GM19099 (cell line): ENCODE measurements around the gene NOTUM.
A peak's percentile ranks its signal among the peaks of the same experiment; 100 is the strongest.

Source experiments
- POLR2A ChIP-seq: IDR thresholded peaks from 3 replicates; pipeline ENCODE4 v1.6.1; 2011; ENCODE audit warnings: low read depth; ENCODE audit not compliant: insufficient read length; ENCODE audit errors: extremely low read depth

The NOTUM gene

DNA sequence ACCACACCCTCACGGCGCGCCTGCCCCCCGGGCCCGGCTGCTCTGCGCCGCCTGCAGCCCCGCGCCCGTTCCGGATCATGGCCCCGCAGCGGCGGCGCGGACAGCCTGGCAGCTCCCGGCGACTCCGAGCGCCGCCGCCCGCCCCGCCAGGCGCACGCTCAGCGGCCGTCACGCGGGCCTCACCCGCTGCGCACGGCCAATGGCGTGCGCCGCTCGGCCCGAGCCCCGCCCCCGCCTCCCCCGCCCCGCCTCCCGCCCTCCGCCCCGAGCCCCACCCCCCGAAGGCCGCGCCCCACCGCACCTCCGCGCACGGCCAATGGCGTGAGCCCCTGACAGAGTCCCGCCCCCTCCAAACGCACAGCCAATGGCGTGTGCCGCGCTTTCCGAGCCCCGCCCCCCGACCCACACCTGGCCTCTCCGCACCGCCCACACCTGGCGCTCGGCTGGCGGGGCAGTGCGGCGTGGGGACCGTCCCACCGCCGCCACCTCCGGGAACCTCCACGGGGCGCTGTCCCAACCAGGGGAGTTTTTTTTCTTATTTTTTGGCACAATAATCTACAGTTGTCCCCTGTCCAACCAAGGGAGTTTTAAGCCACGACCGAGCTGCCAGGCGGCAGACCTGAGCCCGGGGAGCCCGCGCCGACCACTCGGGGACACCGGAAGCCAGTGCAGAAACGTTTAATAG, 49.6 kb downstream of the NOTUM start, which contains the start of gene PCYT2:
Gene PCYT2 (minus strand): TSS at position 123 of the 685 bp plus-strand sequence. CDS start 44 bp downstream, at position 79.
- TF ChIP-seq POLR2A: peak; percentile 54

DNA sequence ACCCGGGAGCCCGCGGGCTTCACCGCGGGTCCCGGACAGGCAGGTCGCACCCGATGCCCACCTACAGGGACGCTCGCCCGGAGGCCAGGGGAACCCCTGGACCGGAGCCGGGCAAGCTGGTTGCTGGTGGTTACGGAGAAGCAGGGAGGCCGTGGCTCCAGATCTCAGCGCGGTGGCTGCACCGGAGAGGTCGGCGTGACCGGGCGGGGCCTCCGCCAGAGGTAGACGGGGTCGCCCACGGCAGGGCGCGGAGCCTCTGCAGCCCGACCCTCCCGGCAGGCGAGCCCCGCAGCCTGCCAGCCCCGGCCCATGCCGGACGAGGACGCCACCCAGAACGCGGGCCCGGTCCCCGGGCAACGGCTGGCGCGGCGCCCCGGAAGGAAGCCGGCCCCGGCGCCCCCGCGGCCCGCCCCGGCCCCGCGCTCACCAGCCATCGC, 50.1 kb downstream of the NOTUM start:
- TF ChIP-seq POLR2A: no peak

DNA sequence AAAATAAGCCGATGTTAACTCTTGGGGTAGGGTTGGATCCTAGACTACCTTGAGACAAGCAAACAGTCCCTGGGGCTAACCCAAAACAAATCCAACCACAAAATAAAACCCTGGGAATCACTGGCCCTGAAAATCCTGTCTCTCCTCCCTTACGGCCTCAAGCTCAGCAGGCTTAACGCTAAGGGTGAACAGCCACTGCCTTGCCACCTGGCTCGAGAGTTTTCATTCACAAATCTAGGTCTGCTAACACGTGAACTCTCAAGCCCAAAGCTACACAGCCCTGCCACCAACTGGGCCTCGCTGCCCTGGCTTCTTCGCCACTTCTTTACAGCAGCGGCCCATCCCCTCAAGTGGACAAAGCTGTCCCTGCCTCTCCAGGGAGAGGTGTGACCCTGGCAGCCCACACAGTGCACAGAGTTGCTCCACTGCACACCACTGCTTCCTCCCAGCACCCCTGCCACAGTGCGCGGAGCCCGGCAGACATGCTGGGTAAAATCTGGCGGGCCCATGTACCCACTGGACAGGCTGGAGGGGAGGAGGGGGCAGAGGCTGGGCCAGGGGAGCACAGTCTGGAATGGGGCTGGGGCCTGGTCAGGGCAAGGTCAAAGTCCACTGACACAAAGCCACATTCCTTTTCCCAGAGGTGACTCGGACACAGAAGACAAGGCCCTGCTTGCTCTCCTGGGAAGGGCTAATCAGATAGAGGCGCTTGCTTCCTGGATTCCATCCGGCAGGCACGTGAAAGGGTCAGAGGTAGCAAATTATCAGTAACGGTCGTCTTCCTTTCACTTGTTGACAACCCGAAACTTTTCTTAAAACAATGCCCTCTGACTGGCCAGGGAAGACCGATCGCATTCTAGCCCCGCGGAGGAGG, 50.8 kb downstream of the NOTUM start:
- no peak for TF ChIP-seq POLR2A

DNA sequence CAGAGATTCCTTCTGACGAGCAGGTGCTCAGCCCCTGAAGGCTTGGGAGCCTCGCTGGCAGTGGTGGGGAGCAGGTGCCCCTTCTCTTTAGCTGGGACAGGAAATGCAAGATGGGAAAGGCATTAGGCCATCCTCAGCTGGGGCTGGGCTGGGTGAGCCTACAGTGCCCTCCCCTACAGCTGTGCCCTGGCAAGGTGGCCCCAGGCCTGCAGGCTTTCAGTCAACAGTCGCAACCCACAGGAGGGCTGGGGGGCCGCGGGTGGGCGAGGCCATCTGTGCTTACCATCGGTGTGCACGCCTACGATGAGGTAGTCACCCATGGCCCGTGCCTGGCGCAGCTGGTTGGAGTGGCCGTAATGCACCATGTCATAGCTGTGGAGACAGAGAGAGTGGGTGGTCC, 51.8 kb downstream of the NOTUM start:
- TF ChIP-seq POLR2A: no peak

DNA sequence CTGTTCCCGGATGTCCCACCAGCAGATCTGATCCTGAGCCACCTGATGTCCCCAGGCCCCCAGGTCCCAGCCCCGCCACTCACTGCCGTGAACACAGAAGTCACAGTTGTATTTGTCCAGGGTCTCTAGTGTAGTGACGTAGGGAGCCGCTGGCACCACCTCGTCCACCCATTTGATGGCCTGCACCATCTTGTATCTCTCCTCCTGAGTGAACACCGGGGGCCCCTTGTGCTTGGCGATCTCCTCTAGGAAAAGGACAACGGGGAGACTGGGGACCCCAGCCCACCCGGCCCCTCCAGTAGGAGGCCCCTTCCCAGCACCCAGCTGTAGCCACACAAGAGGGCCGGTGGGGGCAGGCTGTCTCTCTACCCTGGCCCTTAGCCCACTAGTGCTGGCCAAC, 52.2 kb downstream of the NOTUM start:
- TF ChIP-seq POLR2A: no peak

DNA sequence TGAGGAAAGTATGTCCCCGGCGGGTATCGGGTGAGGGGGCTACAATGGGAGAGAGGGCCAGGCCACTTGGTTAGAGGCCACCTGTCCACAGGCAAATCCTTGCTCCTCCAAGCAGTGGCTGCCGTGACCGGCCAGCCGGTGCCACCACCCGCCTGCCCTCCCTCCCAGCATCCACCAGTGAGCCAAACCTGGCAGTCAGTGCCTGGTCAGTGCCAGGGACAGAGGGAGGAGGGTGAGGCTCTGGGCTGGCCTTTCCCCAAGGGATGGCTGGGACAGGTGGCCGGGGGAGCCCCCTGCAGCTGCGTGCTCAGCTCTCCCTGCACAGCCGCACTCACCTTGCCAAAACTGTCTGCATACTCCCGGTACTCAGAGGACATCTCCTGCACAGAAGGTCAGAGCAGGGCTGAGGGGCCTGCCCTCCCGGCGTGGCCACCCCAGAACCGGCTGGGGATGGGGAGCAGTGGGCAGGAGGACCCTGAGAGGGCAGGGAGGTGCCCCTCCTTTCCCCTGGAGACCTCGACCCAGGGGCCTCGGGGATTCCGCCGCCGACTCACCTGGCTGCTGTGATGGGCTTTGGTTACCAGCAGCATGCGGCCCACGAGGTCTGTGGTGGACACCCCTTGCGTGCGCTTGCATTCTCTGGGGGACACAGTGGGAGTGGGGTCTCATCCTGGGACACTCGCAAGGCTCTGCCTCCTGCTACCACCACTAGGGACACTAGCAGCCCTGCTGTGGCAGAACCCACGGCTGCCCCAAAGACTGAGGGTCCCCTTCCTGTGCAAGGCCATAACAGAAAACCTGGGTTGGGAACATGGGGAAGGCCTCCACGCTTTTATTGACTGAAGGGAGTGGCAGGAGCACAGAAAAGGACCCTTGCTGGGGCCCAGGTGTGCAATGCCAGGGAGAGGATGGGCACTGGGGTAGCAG, 53.5 kb downstream of the NOTUM start:
- TF ChIP-seq POLR2A: no peak

DNA sequence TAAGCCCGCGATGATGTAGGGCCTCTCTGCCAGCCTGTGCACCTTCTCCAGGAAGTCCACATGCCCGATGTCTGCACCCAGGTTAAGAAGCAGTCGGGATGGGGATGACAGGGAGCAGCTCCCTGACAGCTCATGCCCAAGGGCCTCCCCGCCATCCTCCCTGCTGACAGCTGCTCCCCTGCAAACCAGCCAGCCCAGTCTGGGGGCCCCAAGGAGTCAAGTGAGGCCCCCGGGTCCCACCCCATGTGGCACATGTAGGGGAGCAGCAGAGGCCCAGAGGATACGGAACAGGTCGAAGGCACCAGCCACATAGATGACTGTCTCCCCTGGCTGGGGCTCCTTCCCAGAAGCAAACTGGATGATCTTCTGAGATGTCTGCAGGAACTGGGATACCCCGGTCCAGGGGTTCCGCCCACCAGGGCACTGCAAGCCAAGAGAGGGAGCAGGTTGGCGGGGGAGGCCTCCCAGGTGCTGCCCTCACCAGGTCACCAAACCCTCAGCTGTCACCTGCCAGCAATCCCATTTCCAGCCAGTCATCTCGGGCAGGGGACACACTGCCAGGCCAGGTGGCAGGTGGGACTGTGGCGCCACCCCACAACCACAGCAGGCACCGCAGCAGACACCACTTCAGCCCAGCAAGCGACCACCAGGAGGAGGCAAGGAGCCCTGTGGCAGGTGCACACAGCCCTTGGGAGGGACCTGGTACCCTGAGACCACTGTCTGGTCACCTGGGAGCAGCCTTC, 54.3 kb downstream of the NOTUM start:
- no peak for TF ChIP-seq POLR2A

DNA sequence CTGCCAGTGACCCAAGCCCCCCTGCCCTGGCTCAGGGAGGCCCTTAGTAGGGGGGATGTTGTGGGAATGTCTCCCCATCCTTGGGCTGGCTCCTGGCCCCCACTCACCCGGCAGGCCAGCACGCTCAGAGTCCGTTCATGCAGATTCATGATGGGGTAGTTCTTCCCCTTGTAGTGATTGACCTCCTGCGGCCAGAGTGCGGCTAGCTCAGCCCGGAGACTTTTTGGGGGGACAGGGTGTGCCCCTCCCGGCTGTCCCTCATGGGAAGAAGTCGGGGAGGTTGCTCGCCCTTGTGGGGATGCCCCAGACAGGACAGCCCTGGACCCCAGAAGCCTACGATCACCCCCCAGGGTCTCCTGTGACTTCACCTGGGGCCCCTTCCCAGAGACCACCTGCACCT, 55.0 kb downstream of the NOTUM start:
- no peak for TF ChIP-seq POLR2A

DNA sequence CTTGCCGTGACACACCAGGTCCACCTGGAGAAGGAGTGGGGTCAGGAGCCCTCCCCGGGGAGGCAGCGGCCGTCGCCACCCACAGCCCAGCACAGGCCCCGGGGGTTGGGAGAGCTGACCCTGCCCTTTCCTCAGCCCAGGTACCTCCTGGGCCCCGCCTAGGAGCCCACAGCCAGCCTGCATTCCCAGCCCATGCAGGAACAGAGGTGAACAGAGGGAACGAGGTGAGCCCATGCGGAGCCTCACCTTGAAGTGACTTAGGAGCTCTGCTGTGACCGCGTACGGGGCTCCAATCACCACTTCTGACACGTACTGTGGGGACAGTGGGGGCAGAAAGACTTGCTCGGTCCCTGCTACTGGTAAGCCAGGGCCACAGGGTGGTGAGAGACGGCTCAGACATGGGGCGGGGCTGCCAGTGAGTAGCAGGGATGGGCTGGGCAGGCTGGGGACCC, 55.5 kb downstream of the NOTUM start:
- TF ChIP-seq POLR2A: no peak

DNA sequence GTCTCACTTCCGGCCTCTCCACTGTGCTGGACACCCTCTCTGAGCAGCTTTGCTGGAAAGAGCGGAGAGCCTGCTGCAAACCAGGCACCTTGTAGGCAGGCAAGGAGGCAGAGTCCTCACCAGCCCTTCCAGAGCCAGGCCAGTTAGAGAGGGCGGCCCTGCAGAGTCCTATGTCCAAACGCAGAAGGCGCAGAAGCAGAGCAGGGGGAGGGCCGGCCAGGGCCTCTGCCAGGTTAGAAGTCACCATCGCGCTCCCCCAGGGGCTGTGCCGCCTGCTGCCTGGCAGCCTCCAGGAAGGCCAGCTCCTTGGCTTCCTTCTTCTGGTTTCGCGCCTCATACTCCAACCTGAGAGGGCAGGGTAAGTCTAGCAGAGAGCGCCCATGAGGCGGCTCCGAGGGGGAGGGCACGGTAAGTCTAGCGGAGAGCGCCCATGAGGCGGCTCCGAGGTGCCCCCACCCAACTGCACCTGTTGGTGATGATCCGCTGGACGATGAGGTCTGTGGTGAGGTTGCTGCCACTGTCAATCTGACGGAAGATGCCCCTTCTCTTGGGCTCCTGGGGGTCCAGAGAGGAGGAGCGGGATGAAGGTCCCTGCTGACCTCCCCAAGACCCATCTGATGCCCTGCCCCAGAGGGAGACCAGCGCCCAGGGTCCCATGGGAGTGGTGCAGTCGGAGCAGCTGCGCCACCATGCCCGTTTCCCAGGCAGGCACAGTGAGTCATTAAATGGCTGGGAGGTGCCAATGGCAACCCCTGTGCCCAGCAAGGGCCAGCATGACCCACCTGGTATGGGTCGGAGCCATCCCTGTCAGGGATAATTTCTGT, 56.2 kb downstream of the NOTUM start:
- no peak for TF ChIP-seq POLR2A

DNA sequence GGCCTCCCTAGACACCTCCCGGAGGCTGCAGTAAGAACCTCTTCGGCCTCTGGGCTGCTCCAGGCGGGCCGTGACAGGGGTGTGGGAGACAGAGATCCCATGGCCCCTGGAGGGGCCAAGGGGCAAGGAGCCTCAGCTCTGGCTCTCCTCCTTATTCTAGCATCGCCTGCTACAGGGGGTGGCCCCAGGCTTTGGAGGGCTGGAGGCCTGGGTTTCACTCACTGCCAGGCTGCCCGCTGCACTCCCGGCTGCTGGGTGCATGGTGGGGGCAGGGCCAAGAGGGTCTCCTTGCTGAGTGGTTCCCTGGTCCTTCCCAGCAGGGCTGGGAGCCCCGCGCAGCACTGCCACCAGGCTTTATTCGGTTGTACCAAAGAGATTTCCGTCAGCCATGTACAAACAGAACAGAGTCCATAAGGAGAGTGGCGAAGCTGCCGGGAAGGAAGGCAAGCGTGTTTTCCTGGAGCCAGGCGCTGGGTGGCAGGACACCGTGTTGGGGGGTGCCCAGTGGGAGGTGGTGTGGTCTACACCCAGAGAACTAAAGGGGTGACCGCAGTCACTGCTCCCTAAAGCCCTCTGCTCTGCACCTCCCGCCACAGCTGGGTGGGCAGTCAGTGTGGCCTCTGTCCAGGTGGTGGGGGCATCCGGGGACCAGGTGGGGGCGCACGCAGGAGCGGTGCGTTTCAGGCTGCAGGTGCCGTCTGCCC, 56.9 kb downstream of the NOTUM start:
- TF ChIP-seq POLR2A: no peak

DNA sequence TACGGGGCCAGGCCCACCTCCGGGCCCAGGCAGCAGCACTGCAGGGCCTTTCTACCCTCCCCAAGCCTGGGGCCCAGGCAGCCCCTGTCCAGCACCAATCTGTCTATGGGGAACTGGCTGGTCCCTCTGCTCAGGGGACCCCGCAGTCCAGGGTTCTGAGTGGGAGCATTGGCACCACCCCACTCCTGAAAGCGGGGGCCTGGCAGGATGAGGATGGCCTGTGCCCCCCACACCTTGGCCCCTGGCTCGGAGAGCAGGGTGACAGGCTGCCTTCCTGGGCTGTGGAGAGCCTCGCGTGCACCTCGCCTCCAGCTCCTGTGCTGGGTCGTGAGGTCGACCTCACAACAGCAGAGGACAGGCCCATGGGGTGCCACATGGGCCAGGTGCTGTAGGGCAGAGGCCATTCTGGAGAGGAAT, 57.6 kb downstream of the NOTUM start:
- TF ChIP-seq POLR2A: no peak

DNA sequence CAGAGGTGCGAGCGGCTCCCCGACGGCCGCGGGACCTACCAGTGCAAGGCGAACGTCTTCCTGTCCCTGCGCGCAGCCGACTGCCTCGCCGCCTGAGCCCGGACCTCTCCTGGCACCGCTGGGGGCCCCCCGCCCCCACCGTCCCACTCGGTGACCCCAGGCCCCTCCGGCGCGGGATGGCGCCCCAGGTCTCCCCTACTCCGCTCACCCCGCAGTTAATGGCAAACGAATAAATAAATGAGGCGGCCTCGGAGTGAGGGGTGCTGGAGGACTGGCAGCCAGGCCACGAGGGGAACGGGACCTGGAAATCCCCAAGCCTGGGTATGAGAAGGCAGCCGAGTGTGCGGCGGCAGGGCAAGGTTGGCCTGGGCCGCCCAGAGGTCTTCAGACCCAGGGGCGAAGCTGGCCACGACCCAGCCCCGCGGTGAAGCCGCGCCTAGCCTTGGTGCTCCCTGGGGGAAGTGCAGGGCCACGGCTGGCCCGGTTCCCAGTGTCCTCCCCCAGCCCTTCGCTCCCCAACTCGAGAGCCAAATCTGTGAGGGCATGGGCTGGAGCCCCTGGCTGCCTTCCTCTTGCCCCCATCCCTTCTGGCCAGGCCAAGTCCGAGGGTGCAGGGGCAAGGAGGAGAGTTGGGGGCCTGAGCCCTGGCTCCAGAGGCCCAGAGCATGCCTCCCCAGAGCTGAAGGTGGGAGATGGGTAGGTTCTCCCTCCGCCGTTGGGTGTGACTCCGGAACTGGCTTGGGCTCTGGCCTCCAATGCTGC, 58.2 kb downstream of the NOTUM start:
- TF ChIP-seq POLR2A: no peak
